Activated T-cell treated with anti-CD3 and anti-CD28 coated beads, Interleukin-2, amount 50 U/mL, for 72 hours (primary cell): ENCODE data around the gene HIVEP3. TPM values are rescaled to one million over a fixed set of nuclear protein-coding genes. Genes with fewer than 3 reads are reported as not detected.

ENCODE experiments used
- ATAC-seq, 2 donors: fragments of 150-1000 bp; cut with Tn5 transposase; replicated peaks in 1 of 2; 2 replicates each; pipeline ENCODE4 v1.10.0; 2021; ENCODE audit warnings: moderate library complexity in 2 of 2, mild to moderate bottlenecking in 1 of 2
- DNase-seq, 2 donors: peaks; one replicate each; pipeline ENCODE4 v3.0.0; 2021 to 2022; ENCODE audit warnings: mixed read lengths in 1 of 2
- H3K27ac Mint-ChIP-seq: one replicate; pipeline ENCODE4 v1.8.0; 2022; ENCODE audit warnings: mild to moderate bottlenecking, moderate library complexity, mixed read lengths
- H3K27me3 Mint-ChIP-seq: one replicate; pipeline ENCODE4 v1.8.0; 2022; ENCODE audit warnings: low read depth, mixed read lengths
- H3K36me3 Mint-ChIP-seq, 2 donors: one replicate each; pipeline ENCODE4 v1.8.0; 2022; ENCODE audit warnings: mixed read lengths in 2 of 2, mild to moderate bottlenecking in 1 of 2; ENCODE audit not compliant: insufficient read depth in 2 of 2
- H3K4me1 Mint-ChIP-seq: one replicate; pipeline ENCODE4 v1.8.0; 2022; ENCODE audit warnings: low read depth, mixed read lengths
- H3K4me3 Mint-ChIP-seq, 2 donors: one replicate each; pipeline ENCODE4 v1.8.0; 2022; ENCODE audit warnings: mild to moderate bottlenecking in 2 of 2, mixed read lengths in 2 of 2, moderate library complexity in 2 of 2
- H3K9me3 Mint-ChIP-seq, 2 donors: one replicate each; pipeline ENCODE4 v1.8.0; 2022; ENCODE audit warnings: mixed read lengths in 2 of 2
- total RNA-seq, 2 donors: library from RNA; stranded (reverse); gene quantifications; one replicate each; pipeline ENCODE4 v1.2.3, GENCODE V29; 2022

The HIVEP3 gene
- total RNA-seq, 2 donors from 2014 or later: 22.8 to 29.2 TPM

DNA sequence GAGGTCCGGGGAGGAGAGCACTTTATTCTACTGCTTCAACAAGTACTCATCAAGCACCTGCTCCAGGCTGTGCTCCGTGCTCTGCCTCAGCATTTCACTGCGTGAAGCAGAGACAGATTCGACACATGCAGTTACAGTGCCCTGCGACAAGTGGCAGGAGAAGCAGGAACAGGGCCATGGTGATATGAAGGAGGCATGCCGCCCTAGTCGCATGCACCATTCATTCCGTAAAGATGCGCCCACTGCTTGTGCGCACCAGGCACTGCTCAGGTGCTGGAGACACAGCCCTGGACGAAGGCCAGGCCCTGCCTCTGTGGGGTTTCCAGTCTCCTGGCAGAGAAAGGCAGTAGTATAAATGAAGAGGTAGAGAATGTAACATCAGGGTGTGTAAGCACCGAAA is 206.6 kb downstream of the HIVEP3 start:
- Mint-ChIP-seq H3K9me3 (peaks cover 0 to 1% of the 10 kb centered on the region in 2 donors), H3K27me3 (no peaks in the 10 kb centered on the region), H3K4me3 (no peak overlapping the region), H3K27ac (no peak overlapping the region), H3K4me1 (peaks cover 29% of the 10 kb centered on the region), H3K36me3 (no peaks in the 10 kb centered on the region)
- ATAC-seq (no peak), DNase-seq (no peak)

DNA sequence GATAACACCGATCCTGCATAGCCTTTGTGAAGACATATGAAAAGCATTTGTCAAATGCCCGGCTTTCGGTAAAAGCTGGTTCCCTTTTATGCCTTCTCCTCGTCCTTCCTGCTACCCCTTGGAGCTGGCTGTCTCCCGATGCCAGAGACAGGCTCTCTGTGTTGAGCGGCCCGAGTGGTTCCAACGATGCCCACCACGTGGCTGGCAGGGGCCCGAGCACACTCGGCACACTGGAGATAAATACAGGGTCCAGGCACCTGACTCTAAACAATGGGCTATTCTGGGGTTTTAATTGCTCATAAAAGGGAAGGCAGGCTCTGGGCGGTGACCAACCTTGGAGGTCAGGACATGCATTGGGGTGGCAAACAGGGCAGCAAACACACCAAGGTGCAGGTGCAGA is 207.1 kb downstream of the HIVEP3 start:
- H3K9me3 Mint-ChIP-seq: peaks cover 0 to 1% of the 10 kb centered on the region in 2 donors
- peaks cover 24% of the 10 kb centered on the region for H3K4me1 Mint-ChIP-seq
- H3K36me3 Mint-ChIP-seq: no peaks in the 10 kb centered on the region
- H3K27ac Mint-ChIP-seq: no peak overlapping the region
- no peak overlapping the region for H3K4me3 Mint-ChIP-seq
- DNase-seq (no peak), ATAC-seq (no peak)
- no peaks in the 10 kb centered on the region for H3K27me3 Mint-ChIP-seq

DNA sequence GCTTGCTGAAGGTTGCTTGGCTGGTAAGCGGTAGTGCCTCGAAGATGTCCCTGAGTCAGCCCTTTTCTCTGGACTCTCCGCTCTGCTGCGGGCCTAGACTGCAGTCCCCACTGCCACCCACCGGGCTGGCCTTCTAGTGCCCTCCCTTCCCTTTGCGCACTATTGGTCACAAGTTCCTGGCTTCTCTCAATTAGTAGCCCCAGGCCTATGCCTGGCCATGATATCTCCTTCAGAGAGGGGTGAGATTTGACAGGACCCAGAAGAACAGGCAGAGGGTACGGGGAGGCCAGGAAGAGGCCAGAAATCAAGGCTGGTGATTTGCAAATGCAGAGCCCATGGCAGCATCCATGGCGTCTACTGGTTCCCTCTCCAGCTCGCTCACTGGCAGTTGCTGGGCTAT is 207.7 kb downstream of the HIVEP3 start:
- Mint-ChIP-seq H3K27me3 (no peaks in the 10 kb centered on the region), H3K4me3 (no peak overlapping the region), H3K36me3 (no peaks in the 10 kb centered on the region), H3K9me3 (peaks cover 0 to 1% of the 10 kb centered on the region in 2 donors), H3K4me1 (peaks cover 18% of the 10 kb centered on the region), H3K27ac (no peak overlapping the region)
- no peak for DNase-seq
- ATAC-seq: no peak

DNA sequence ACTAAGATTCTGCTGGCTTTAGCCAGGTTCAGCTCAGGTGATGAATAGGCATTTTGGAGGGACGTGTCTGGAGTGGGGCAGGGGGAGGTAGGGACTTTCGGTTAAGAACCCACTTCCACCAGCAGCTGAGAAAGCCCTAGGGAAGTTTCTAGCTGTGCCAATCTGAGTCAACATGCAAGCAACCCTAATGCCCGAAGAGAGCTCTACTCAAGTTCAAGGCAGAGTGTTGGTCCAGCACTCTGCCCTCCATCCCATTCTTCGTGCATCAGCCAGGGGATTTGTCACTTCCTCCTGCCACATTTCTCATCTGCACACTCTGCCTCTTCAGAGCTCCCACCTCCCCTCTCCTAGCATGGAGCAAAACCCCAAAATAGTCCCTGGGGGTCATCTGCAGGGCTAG is 208.8 kb downstream of the HIVEP3 start:
- H3K4me1 Mint-ChIP-seq: peaks cover 14% of the 10 kb centered on the region
- DNase-seq (no peak), ATAC-seq (no peak)
- H3K9me3 Mint-ChIP-seq: peaks cover 0 to 1% of the 10 kb centered on the region in 2 donors
- no peak overlapping the region for H3K4me3 Mint-ChIP-seq
- no peak overlapping the region for H3K27ac Mint-ChIP-seq
- no peaks in the 10 kb centered on the region for H3K27me3 Mint-ChIP-seq
- H3K36me3 Mint-ChIP-seq: no peaks in the 10 kb centered on the region

DNA sequence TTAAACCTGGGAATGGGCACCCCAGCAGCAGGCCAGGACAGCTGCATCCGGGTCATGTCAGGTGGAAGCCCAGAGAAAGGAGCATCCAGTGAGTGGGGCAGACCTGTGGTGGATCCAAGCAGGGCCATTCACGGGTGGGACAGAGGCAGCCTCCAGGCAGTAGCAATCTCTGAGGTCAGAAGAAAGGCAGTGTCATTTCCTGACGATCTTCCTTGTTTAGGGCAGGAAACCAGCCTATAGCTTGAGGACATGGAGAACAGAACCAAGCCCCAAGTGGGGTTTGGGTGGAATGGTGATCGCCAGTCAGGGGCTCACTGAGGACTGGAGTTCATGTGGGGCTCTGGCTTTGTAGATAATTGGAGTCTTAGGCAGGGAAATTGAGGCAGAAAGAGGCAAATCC is 209.4 kb downstream of the HIVEP3 start:
- no peak overlapping the region for H3K27ac Mint-ChIP-seq
- H3K4me3 Mint-ChIP-seq: no peak overlapping the region
- H3K9me3 Mint-ChIP-seq: peaks cover 0 to 1% of the 10 kb centered on the region in 2 donors
- H3K36me3 Mint-ChIP-seq: no peaks in the 10 kb centered on the region
- no peaks in the 10 kb centered on the region for H3K27me3 Mint-ChIP-seq
- no peak for DNase-seq
- peaks cover 11% of the 10 kb centered on the region for H3K4me1 Mint-ChIP-seq
- no peak for ATAC-seq

DNA sequence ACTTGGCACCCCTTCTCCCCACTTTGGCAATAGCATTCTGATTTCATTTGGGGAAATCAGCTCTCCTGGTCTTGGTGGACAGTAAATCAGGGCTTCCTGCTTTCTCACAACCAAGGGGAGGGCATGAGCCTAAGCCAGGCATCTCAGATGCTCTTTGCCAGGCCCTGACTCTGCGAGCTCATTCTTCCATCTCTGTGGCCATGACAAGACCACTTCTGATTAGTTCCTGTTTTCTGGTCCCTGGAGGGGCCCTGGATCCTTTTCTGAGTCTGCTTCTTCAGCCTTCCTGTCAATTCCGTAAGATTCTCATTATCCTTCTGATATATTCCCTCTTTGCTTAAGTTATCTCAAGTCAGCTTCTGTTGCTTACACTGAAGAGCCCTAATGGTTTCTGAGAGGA is 210.4 kb downstream of the HIVEP3 start:
- DNase-seq (no peak), ATAC-seq (no peak)
- Mint-ChIP-seq H3K4me3 (no peak overlapping the region), H3K36me3 (no peaks in the 10 kb centered on the region), H3K4me1 (peaks cover 4% of the 10 kb centered on the region), H3K27ac (no peak overlapping the region), H3K9me3 (peaks cover 0 to 1% of the 10 kb centered on the region in 2 donors), H3K27me3 (no peaks in the 10 kb centered on the region)

DNA sequence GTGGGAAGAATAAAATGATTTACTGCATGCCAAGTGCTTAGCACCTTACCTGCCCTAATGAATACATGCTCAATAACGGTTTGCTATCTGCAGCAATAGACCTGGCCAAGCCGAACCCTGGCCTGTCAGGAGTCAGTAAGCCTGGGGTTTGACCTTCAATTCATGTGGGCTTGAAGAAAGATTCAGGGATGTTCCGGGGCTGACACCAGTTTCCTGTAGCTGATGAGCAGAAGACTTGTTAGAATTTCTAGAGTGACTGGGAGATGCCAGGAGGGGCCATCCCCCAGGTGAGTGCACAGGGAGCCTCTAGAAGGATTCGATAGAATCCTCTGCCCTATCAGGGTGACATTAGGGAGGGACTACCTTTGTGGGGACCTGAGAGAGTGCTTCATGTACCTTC is 210.9 kb downstream of the HIVEP3 start:
- DNase-seq: no peak

DNA sequence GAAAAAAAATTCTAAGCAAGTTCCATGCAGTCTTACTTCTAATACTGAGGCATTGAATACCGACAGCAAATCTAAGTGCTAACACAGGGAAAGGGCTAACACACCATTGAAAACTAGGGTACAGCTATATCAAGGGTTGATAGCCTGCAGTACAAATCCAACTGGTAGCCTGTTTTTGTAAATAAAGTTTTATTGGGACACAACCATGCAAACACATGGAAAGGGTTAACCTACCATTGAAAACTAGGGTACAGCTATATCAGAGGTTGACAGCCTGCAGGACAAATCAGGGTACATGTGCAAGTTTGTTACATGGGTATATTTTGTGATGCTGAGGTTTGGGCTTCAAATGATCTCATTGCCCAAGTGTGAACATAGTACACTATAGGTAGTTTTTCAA is 212.9 kb downstream of the HIVEP3 start:
- Mint-ChIP-seq H3K36me3 (no peaks in the 10 kb centered on the region), H3K4me3 (no peak overlapping the region), H3K4me1 (peaks cover 4% of the 10 kb centered on the region), H3K27ac (no peak overlapping the region), H3K9me3 (peaks cover 0 to 1% of the 10 kb centered on the region in 2 donors), H3K27me3 (no peaks in the 10 kb centered on the region)
- ATAC-seq (no peak), DNase-seq (no peak)

More for the DNA sequence above, 210.9 kb downstream of the HIVEP3 start:
- H3K4me3 Mint-ChIP-seq: no peak overlapping the region
- H3K27ac Mint-ChIP-seq: no peak overlapping the region
- H3K4me1 Mint-ChIP-seq: peaks cover 4% of the 10 kb centered on the region
- peaks cover 0 to 1% of the 10 kb centered on the region in 2 donors for H3K9me3 Mint-ChIP-seq
- H3K27me3 Mint-ChIP-seq: no peaks in the 10 kb centered on the region
- no peaks in the 10 kb centered on the region for H3K36me3 Mint-ChIP-seq
- no peak for ATAC-seq

DNA sequence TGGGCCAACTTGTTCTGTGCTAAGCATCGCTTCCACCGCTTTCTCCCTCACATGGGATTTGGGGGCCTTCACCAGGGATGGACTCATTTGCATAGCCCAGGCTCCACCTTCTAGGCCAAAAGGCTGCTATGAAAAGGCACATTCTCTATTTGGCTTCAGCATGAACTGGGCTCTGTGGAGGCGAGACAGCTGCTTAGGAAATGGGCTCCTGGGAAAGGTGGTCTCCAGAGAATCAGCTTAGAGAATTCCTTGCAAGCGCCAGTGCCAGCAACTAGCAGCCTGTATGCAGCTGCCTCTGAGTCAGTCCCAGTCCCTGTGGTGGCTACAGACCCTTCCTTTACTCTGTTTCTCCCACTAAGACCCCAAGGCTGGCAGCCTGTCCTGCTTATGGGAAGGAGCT is 214.5 kb downstream of the HIVEP3 start:
- Mint-ChIP-seq H3K36me3 (no peaks in the 10 kb centered on the region), H3K27ac (no peak overlapping the region), H3K4me1 (peaks cover 10% of the 10 kb centered on the region), H3K27me3 (no peaks in the 10 kb centered on the region), H3K9me3 (peaks cover 0 to 1% of the 10 kb centered on the region in 2 donors), H3K4me3 (no peak overlapping the region)
- DNase-seq (no peak), ATAC-seq (no peak)

DNA sequence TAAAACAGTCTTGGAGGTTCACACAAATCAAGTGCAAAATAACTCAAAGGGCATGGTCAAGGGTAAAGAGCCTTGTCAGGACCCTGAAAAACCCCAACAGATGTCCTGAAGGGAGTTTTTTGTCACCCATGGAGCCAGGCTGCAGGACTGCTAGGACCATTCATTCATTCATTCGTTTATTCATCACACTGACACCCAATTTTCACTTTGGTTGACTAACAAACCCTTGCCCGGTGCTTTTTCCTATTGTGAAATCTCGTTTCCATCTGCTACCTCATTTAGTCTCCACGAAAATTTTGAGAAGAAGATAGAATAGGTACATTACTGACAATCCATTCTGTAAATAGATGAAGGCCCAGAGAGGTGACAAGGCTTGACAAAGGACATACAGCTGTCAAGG is 216.0 kb downstream of the HIVEP3 start:
- no peak for ATAC-seq
- no peak for DNase-seq
- no peaks in the 10 kb centered on the region for H3K9me3 Mint-ChIP-seq
- no peak overlapping the region for H3K27ac Mint-ChIP-seq
- H3K27me3 Mint-ChIP-seq: no peaks in the 10 kb centered on the region
- H3K4me3 Mint-ChIP-seq: no peak overlapping the region
- peaks cover 22% of the 10 kb centered on the region for H3K4me1 Mint-ChIP-seq
- no peaks in the 10 kb centered on the region for H3K36me3 Mint-ChIP-seq

DNA sequence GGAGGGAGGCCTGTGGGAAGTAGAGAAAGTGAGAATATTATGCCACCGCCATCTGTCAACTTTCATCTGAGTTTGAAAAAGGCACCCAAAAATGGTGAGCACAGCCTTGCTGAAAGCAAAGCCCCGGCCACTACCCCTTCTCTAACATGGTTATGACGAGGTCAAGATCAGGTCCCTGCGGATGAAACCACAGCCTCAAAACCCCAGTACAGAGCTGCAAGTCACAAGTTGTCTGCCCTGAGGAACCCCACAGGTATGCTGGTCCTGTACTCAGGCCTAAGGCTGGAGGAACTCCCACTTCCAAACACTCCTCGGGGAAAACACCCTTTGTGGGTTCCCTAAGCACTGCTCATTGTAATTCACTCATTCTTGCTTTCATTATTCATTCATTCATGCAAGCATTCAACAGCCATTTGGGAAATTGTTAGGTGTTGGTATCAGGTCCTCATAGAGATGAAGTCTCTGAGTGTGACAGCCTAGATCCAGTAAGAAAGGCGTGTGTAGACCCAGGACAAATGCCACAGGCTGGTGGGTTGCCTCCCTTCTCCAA is 217.7 kb downstream of the HIVEP3 start:
- Mint-ChIP-seq H3K4me1 (peaks cover 22% of the 10 kb centered on the region), H3K4me3 (no peak overlapping the region), H3K36me3 (no peaks in the 10 kb centered on the region), H3K27me3 (no peaks in the 10 kb centered on the region), H3K27ac (no peak overlapping the region), H3K9me3 (no peaks in the 10 kb centered on the region)
- no peak for DNase-seq
- no peak for ATAC-seq

DNA sequence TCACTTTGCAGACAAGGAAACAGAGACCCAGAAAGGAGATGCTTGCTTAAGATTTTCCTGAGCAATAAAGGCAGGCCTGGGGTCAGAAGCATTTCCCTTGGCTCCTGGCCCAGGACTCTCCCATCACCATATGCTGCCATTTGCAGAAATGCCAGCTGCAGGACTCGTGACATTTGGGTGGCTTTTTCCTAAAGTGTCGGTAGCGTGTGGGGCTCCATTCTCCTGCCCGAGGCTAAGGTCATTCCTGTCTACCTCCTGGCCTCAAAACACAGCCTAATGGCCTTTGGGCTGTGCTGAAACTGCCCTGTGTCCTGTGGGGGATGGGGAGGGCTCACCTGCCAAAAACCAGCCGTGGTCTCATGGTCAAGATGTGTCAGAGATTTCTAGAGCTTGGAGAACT is 218.1 kb downstream of the HIVEP3 start:
- no peak for ATAC-seq
- H3K27ac Mint-ChIP-seq: no peak overlapping the region
- H3K36me3 Mint-ChIP-seq: no peaks in the 10 kb centered on the region
- H3K4me1 Mint-ChIP-seq: peaks cover 22% of the 10 kb centered on the region
- H3K9me3 Mint-ChIP-seq: no peaks in the 10 kb centered on the region
- H3K4me3 Mint-ChIP-seq: no peak overlapping the region
- DNase-seq: no peak
- no peaks in the 10 kb centered on the region for H3K27me3 Mint-ChIP-seq

DNA sequence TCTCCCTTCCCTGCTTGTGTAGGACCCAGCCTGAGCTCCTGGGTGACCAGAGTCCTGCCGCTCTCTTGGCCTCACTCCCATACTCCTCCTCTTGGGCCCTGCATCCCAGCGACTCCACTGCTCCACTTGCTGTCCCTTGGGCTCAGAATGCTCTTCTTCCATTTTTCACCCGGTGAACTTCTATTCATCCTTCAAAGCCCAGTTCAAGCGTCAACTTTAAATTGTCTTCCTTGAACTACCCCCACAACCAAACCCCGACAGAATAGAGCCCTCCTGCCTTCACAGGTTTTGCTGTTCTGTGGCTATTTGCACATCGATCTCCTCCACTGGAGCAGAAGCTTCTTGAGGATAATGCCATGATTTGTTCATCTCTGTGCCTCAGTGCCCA is 218.9 kb downstream of the HIVEP3 start:
- no peaks in the 10 kb centered on the region for H3K36me3 Mint-ChIP-seq
- ATAC-seq: no peak
- peak overlapping the region; percentile 32 for H3K27ac Mint-ChIP-seq
- H3K4me1 Mint-ChIP-seq: peaks cover 22% of the 10 kb centered on the region
- no peaks in the 10 kb centered on the region for H3K27me3 Mint-ChIP-seq
- no peak overlapping the region for H3K4me3 Mint-ChIP-seq
- DNase-seq: no peak
- H3K9me3 Mint-ChIP-seq: no peaks in the 10 kb centered on the region
